HEK293T (cell line): ENCODE data around the gene IL1RAPL1.

ENCODE experiments used
- BHLHE40 ChIP-seq: fragments of 450-650 bp; IDR thresholded peaks from 2 replicates; pipeline ENCODE4 v1.6.1; 2016; ENCODE audit warnings: mild to moderate bottlenecking, moderate library complexity, borderline replicate concordance
- CTBP1 ChIP-seq: fragments of 450-650 bp; IDR thresholded peaks from 2 replicates; pipeline ENCODE4 v1.6.1; 2016; ENCODE audit warnings: borderline replicate concordance
- FOXM1 ChIP-seq: fragments of 450-650 bp; IDR thresholded peaks from 2 replicates; pipeline ENCODE4 v1.6.1; 2017; ENCODE audit warnings: mild to moderate bottlenecking, borderline replicate concordance
- LEF1 ChIP-seq: fragments of 450-650 bp; IDR thresholded peaks from 2 replicates; pipeline ENCODE4 v1.6.1; 2017; ENCODE audit warnings: mild to moderate bottlenecking, borderline replicate concordance

- TF ChIP-seq FOXM1, result no peak
- TF ChIP-seq BHLHE40, result no peak
- no peak for TF ChIP-seq LEF1
- no peak for TF ChIP-seq CTBP1
Observed at GRCh38 chrX:29388509-29388908, 801.3 kb downstream of the IL1RAPL1 start.
